Left ventricle myocardium inferior (tissue), 1 donor: Measurements from ENCODE around the gene GATAD2A. TPM values are rescaled to one million over a fixed set of nuclear protein-coding genes. Genes with fewer than 3 reads are reported as not detected.

Experiments
- DNase-seq: peaks from one replicate; pipeline ENCODE4 v3.0.0-alpha.2; 2020
- H3K27ac ChIP-seq: fragments of 200-600 bp; replicated peaks from 2 replicates; pipeline ENCODE4 v1.8.0; 2021
- H3K27me3 ChIP-seq: fragments of 200-600 bp; 2 replicates; pipeline ENCODE4 v1.8.0; 2021; ENCODE audit warnings: low read depth
- H3K36me3 ChIP-seq: fragments of 200-600 bp; 2 replicates; pipeline ENCODE4 v1.8.0; 2021
- H3K4me1 ChIP-seq: fragments of 200-600 bp; 2 replicates; pipeline ENCODE4 v1.8.0; 2021
- H3K4me3 ChIP-seq: fragments of 200-600 bp; 2 replicates; pipeline ENCODE4 v1.8.0; 2021; ENCODE audit warnings: mild to moderate bottlenecking, moderate library complexity
- H3K9me3 ChIP-seq: fragments of 200-600 bp; replicated peaks from 2 replicates; pipeline ENCODE4 v1.8.0; 2021
- intact Hi-C: fragments of 100-400 bp; cut with micrococcal nuclease; formaldehyde crosslinking; loops from one replicate; pipeline ENCODE4 v1.11.0; 2022
- total RNA-seq: library from RNA; stranded (reverse); fragmentation: NEBNext Ultra II Directional; extraction: Animal tissue kit (Norgen Biotek cat#: 25700); gene quantifications from one replicate; pipeline ENCODE4 v1.2.1, GENCODE V29; 2021
- TF ChIP-seq, protein P1 (sequence below): fragments of 200-600 bp; IDR thresholded peaks from 2 replicates; pipeline ENCODE4 v1.8.0; 2021; ENCODE audit warnings: antibody characterized with exemption, mild to moderate bottlenecking, borderline replicate concordance
- donor health status: DM: no; HTN: yes; CAD: no; lungs with severe emphysema.

Gene GATAD2A
- total RNA-seq, 1 donor from 2014 or later = 24.1 TPM

DNA sequence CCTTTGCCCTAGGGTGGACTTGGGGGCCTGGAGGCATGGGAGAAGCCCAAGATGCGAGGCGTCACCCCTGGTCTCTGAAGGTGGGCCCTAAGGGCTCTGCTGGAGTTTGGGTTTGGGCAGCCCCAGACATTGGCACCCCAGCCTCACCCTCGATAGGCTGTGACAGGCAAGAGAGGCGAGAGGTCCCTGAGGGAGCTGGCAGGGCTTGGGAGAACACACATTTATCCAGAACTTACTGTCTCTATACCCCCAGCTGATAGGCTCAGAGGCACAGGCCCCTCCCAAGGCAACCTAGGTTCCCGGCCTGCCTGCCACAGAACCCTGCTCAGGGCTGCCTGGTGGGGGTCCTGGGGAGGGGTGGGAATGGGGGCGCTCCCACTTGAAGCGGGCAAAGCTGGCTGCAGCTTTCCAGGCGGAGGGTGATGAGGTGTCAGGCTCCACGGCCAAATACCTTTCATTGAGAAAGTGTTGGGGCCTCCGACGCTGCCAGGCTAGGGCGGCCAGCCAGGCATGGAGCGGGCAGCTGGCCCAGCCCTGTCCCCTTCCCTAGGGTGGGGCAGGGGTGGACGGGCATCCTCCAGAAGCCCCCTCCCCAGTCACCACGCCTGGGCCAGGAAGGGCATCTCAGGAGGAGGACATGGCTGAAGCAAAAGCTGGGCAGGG is 142.3 kb downstream of the GATAD2A start:
- Histone ChIP-seq H3K36me3 (no peaks in the 10 kb centered on the region), H3K4me1 (peaks cover 26% of the 10 kb centered on the region), H3K4me3 (no peak overlapping the region), H3K27me3 (peaks cover 79% of the 10 kb centered on the region), H3K9me3 (peaks cover 4% of the 10 kb centered on the region), H3K27ac (peak overlapping the region; percentile 77)
- intact Hi-C loops = no loop called here
- peak; percentile 39 for DNase-seq
- TF ChIP-seq, protein P1, sequence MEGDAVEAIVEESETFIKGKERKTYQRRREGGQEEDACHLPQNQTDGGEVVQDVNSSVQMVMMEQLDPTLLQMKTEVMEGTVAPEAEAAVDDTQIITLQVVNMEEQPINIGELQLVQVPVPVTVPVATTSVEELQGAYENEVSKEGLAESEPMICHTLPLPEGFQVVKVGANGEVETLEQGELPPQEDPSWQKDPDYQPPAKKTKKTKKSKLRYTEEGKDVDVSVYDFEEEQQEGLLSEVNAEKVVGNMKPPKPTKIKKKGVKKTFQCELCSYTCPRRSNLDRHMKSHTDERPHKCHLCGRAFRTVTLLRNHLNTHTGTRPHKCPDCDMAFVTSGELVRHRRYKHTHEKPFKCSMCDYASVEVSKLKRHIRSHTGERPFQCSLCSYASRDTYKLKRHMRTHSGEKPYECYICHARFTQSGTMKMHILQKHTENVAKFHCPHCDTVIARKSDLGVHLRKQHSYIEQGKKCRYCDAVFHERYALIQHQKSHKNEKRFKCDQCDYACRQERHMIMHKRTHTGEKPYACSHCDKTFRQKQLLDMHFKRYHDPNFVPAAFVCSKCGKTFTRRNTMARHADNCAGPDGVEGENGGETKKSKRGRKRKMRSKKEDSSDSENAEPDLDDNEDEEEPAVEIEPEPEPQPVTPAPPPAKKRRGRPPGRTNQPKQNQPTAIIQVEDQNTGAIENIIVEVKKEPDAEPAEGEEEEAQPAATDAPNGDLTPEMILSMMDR = no peak

DNA sequence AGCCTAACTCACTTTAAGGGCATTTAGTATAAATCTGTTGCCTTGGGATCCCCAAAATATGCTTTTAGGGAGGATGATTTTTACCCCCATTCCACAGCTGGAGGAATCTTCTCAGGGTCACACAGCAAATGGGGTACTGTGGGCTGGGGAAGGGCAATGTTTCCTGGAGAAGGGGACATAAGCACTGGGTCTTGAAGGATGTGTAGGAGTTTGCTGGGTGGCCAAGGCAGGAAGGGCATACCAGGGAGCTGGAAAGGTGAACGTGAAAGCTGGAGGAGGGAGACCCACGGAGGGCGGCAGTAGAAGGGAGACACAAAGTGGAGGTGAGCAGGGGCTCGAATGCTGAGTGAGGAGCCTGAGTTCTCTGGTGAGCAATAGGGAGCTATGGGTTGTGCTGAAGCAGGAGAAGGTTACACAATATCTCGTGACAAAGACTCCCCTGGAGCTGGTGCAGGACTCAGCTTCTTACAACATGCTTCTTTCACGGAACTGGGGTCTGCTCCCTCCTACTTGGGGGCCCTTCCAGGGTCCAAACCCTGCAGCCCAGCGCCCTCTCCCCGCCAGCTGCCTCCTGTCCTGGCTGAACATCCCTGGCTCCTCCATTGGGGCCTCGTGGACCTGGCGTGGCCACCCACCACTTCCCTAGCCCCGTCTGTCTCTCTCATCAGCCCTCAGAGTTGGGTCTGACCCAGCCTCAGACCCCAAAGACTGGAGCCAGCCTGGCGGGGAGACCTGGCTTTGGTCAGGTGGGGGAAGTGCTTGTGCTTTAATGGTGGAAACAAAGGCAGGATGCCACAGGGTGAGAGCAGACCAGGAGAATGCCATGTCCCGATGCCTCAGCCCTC is 143.7 kb downstream of the GATAD2A start:
- intact Hi-C loops = no loop called here

DNA sequence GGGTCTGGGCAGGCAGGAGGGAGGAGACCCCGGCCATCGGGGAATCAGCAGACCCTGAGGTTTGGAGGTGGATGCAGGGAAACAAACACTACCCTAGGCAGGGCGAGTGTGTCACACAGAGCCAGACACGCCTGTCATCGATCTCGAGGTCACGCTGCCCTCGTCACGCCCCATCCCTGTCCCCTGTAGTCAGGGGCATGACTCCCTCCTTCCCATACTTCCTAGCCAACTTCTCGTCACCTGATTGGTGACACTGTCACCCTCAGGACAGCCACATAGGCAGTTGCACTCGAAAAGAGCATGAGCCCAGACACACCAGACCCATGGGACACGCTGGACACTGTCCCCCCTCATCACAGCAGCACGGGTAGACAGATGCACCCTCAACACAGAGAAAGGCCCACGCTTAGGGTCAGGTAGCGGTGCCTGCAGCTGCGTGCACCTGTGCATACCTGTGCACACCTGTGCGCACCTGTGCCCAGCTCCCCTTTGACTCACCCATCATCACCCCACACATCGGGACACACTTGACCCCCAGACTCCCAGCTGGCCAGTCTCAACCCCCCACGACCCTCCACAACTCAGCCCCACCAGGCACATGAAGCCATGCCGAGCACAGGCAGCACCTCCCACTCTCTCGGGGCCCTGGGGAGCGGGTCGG is 144.5 kb downstream of the GATAD2A start:
- peaks cover 26% of the 10 kb centered on the region for H3K4me1 ChIP-seq
- peak overlapping the region; percentile 40 for H3K27ac ChIP-seq
- peaks cover 4% of the 10 kb centered on the region for H3K9me3 ChIP-seq
- H3K27me3 ChIP-seq = peaks cover 62% of the 10 kb centered on the region
- TF ChIP-seq, protein P1 = no peak
- DNase-seq = no peak
- H3K36me3 ChIP-seq = no peaks in the 10 kb centered on the region
- intact Hi-C loops = no loop called here
- no peak overlapping the region for H3K4me3 ChIP-seq

More for the DNA sequence above, 143.7 kb downstream of the GATAD2A start:
- Histone ChIP-seq H3K9me3 (peaks cover 4% of the 10 kb centered on the region), H3K36me3 (no peaks in the 10 kb centered on the region), H3K4me3 (no peak overlapping the region), H3K27me3 (peaks cover 65% of the 10 kb centered on the region), H3K27ac (peak overlapping the region; percentile 40), H3K4me1 (peaks cover 26% of the 10 kb centered on the region)
- TF ChIP-seq, protein P1 = no peak
- DNase-seq = no peak

DNA sequence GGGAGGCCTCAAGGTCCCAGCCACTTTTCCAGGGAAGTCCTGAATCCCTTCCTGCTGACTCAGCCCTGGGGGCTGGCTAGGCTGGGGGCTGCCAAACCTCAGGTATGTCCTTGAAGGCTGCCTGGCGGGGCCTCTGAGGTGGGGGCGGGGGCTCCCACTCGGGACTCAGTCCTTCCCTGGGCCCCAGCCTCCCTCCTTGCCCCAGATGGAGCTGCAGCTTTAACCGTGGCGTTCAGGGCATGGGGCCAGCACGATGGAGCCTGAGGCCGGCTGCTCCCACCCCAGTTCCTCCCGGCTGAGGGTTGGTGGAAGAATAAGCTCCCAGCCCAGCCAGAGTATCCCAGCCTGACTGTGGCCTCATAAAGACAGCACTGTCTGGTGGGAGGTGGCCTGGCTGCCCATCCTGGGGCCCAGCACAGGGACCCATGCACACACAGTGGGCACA is 145.0 kb downstream of the GATAD2A start:
- Histone ChIP-seq H3K4me3 (no peak overlapping the region), H3K4me1 (peaks cover 26% of the 10 kb centered on the region), H3K27me3 (peaks cover 58% of the 10 kb centered on the region), H3K27ac (no peak overlapping the region), H3K36me3 (no peaks in the 10 kb centered on the region), H3K9me3 (peaks cover 4% of the 10 kb centered on the region)
- DNase-seq = no peak
- TF ChIP-seq, protein P1 = no peak
- intact Hi-C loops = no loop called here
